Small intestine (tissue), 7 donors: ENCODE data around the gene KLRC3. TPM values are rescaled to one million over a fixed set of nuclear protein-coding genes. Genes with fewer than 3 reads are reported as not detected.
A peak's percentile ranks its signal among the peaks of the same experiment; 100 is the strongest.
"Not testable (repeated sequence)": the region's sequence is repeated elsewhere in the genome, so short reads cannot be mapped to it uniquely, and the experiment has no call there.

ENCODE experiments used
- DNase-seq, 2 donors: peaks; one replicate each; pipeline versions ENCODE4 v3.0.0 to v3.0.0-alpha.2; 2013
- FAIRE-seq: peaks from 2 replicates; lab custom pipeline; 2012; peaks lifted over from hg19 to GRCh38; lab: Jason Lieb, UNC
- H3K27ac ChIP-seq, 3 donors: one replicate each; pipeline ENCODE4 v1.5.1; 2013; ENCODE audit warnings: low read length in 2 of 3, mild to moderate bottlenecking in 2 of 3, control low read depth in 1 of 3, inconsistent platforms in 1 of 3, low read depth in 1 of 3, moderate library complexity in 1 of 3
- H3K27me3 ChIP-seq, 3 donors: one replicate each; pipeline ENCODE4 v1.6.1; 2013; ENCODE audit warnings: low read length in 3 of 3, inconsistent platforms in 1 of 3; ENCODE audit not compliant: control insufficient read depth in 3 of 3, insufficient read depth in 3 of 3
- H3K36me3 ChIP-seq, 3 donors: one replicate each; pipeline ENCODE4 v1.6.1; 2013; ENCODE audit warnings: low read length in 3 of 3, inconsistent platforms in 1 of 3, low read depth in 1 of 3, mild to moderate bottlenecking in 1 of 3, moderate library complexity in 1 of 3; ENCODE audit not compliant: control insufficient read depth in 3 of 3, insufficient read depth in 2 of 3
- H3K4me1 ChIP-seq, 3 donors: one replicate each; pipeline ENCODE4 v1.6.1; 2013; ENCODE audit warnings: low read length in 2 of 3, inconsistent platforms in 1 of 3, low read depth in 1 of 3, mild to moderate bottlenecking in 1 of 3, moderate library complexity in 1 of 3; ENCODE audit not compliant: control insufficient read depth in 3 of 3, insufficient read depth in 2 of 3
- H3K4me3 ChIP-seq, 3 donors: one replicate each; pipeline ENCODE4 v1.5.1; 2013; ENCODE audit warnings: low read length in 3 of 3, control low read depth in 1 of 3, inconsistent platforms in 1 of 3, low read depth in 1 of 3, mild to moderate bottlenecking in 1 of 3, moderate library complexity in 1 of 3
- H3K9me3 ChIP-seq, 2 donors: one replicate each; pipeline ENCODE4 v1.6.1; 2013; ENCODE audit warnings: low read depth in 1 of 2, low read length in 1 of 2; ENCODE audit not compliant: control insufficient read depth in 2 of 2, insufficient read depth in 1 of 2
- WGBS, 3 donors: extraction: QIAGEN DNeasy Blood & Tissue Kit; methylation state at CpG; one replicate each; pipeline ENCODE4 v1.1.7; 2013; 5-methylcytosine and 5-hydroxymethylcytosine counted together
- polyA plus RNA-seq, 4 donors: library from polyadenylated mRNA; stranded (reverse) in 3 of 4; unstranded in 1 of 4; fragments of 200-250 nt in 3 of 4; fragments of 120-200 nt in 1 of 4; gene quantifications; one replicate each; pipeline versions ENCODE4 v1.2.1 to v1.2.3, GENCODE V29; 2013
- donor health status: healthy with polysubstance abuse.
- donor health status: control.
- donor health status: control.
- donor health status: Bipolar disorder and iron deficiency.
- donor health status: healthy.

The KLRC3 gene
- polyA plus RNA-seq, 4 donors: 0.37 to 0.46 TPM; not detected in 2

DNA sequence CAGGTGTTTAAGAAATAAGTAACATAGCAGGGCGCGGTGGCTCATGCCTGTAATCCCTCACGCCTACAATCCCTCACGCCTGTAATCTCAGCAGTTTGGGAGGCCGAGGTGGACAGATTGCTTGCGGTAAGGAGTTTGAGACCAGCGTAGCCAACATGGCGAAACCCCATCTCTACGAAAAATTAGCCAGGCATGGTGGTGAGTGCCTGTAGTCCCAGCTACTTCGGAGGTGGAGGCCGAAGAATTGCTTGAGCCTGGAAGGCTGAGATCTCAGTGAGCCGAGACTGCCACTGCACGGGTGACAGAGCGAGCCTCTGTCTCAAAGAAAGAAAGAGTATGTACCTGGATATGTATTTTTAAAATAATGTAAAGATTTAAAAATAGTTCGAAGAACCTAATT, 24.2 kb downstream of the KLRC3 start:
- not testable (repeated sequence) for FAIRE-seq, H3K4me3 ChIP-seq, H3K36me3 ChIP-seq, DNase-seq, H3K4me1 ChIP-seq, H3K27me3 ChIP-seq, H3K9me3 ChIP-seq
- 73 to 87% (median 81%) methylated on average over 15 of the region's 15 CpGs for WGBS, 3 donors
- H3K27ac ChIP-seq: peak overlapping the region in 2 of 3 donors; percentile 36 to 63

DNA sequence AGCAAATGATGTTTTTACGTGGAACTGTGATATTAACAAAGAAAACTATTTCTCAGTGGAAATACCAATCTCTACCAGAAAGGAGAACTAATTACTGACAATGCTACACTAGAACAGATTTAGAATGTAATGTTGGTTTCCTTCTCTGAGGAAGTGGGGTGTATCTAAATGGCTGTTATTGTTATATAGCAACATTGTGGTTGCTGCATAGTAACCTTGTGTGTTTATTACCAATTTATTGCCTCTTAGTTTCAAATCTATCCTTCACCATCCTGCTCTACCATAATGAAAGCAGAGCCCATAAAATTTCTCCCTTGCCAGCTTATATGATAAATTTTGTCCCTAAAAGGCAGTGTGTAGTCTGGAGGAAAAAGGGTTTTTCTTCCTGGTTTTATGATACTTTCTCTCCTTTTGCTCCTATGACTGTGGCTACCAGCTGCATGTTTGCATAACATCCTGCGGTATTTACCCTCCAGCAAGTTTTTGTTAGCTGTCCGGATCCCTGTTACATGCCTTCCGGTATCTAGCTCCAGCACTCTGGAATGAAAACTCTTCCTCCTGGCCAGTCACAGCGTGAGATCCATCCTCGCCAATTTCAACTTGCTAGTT, 24.9 kb downstream of the KLRC3 start:
- FAIRE-seq: no peak
- Histone ChIP-seq H3K4me3 (no peak overlapping the region), H3K27ac (peak overlapping the region; percentile 36 to 70 (median 48)), H3K4me1 (peaks cover 0 to 4% (median 0%) of the 10 kb centered on the region in 3 donors), H3K36me3 (no peaks in the 10 kb centered on the region), H3K9me3 (no peaks in the 10 kb centered on the region), H3K27me3 (no peaks in the 10 kb centered on the region)
- WGBS, 3 donors: 22 to 25% (median 24%) methylated on average over 6 of the region's 6 CpGs
- peak; percentile 41 to 71 for DNase-seq

DNA sequence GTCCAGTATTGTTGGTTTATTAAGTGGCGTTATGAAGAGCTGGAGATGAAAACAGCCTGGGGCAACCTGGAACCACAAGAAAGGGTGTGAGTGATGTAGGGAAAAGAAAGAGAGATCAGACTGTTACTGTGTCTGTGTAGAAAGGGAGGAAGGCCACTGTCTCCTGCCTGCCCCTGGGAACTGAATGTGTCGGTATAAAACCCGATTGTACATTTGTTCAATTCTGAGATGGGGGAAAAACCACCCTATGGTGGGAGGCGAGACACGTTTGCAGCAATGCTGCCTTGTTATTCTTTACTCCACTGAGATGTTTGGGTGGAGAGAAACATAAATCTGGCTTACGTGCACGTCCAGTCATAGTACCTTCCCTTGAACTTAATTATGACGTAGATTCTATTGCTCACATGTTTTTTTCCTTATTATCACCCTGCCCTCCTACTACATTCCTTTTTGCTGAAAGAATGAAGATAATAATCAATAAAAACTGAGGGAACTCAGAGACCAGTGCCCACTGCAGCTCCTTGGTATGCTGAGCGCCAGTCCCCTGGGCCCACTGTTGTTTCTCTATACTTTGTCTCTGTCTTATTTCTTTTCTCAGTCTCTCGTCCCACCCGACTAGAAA, 25.8 kb downstream of the KLRC3 start:
- H3K4me1 ChIP-seq, FAIRE-seq, H3K4me3 ChIP-seq, H3K9me3 ChIP-seq, H3K36me3 ChIP-seq, H3K27me3 ChIP-seq, DNase-seq: not testable (repeated sequence)
- peak overlapping the region; percentile 20 to 70 (median 36) for H3K27ac ChIP-seq
- WGBS, 3 donors: 74 to 87% (median 79%) methylated on average over 11 of the region's 11 CpGs

DNA sequence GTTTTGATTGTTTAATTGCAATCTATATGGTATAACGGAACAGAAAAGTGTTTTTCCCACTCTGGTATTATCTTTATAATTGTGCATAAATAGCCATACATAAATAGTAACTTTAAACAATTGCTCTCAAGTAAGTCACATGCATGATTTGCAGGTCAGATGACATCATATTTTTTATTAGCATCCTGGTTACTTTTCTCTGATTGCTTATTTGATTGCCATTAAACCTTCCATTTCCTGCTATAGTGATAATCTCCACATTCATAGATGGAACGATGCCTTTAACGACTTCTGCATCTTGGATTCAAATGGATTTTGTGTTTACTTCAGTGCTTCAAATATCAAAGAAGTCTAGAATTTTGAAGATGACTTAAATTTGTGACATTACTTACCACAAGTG, 27.1 kb downstream of the KLRC3 start:
- DNase-seq: no peak
- no peaks in the 10 kb centered on the region for H3K9me3 ChIP-seq
- peaks cover 0 to 4% (median 0%) of the 10 kb centered on the region in 3 donors for H3K4me1 ChIP-seq
- H3K4me3 ChIP-seq: no peak overlapping the region
- 47 to 59% (median 50%) methylated on average over 3 of the region's 3 CpGs for WGBS, 3 donors
- no peaks in the 10 kb centered on the region for H3K36me3 ChIP-seq
- H3K27me3 ChIP-seq: no peaks in the 10 kb centered on the region
- FAIRE-seq: no peak
- H3K27ac ChIP-seq: no peak overlapping the region

DNA sequence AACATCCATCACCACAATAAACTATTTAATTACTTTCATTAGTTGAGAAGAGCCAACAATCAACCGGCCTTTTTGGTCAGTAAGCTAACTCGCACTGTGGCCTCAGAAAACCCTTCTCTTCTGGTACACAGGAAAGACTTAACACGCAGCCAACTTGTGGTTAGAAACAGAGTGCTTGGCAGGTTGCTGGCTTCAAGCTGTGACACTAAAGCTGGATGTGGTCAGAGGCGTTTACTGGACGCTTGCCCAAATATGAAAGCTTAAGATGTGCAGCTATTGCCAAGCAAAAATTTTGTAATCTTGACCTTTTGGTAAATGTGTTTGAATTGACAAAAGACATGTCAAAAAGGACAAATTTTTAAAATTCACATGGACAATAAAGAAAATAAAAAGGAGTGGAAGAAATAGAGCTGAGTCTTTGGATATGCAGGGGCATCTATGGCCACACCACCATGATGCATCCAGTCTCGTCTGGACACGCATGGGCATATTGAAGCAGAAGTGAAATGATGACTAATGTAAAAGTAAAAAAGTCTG, 27.9 kb downstream of the KLRC3 start:
- H3K27ac ChIP-seq: peak overlapping the region in 1 of 3 donors; percentile 60
- peak in 1 of 2 donors; percentile 19 for DNase-seq
- 52 to 81% (median 62%) methylated on average over 7 of the region's 7 CpGs for WGBS, 3 donors
- H3K27me3 ChIP-seq: no peaks in the 10 kb centered on the region
- no peak overlapping the region for H3K4me3 ChIP-seq
- peaks cover 0 to 4% (median 0%) of the 10 kb centered on the region in 3 donors for H3K4me1 ChIP-seq
- FAIRE-seq: no peak
- no peaks in the 10 kb centered on the region for H3K36me3 ChIP-seq
- no peaks in the 10 kb centered on the region for H3K9me3 ChIP-seq

DNA sequence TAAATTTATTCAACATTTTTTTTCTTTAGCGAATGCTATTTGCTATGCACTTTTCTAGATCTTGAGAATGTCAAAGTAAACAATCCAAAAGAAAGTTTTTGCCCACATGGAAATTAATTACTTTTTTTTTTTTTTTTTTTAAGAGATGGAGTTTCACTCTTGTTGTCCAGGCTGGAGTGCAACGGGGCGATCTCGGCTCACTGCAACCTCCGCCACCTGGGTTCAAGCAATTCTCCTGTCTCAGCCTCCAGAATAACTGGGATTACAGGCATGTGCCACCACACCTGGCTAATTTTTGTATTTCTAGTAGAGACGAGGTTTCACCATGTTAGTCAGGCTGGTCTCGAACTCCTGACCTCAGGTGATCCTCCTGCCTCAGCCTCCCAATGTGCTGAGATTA, 29.4 kb downstream of the KLRC3 start:
- DNase-seq, H3K4me1 ChIP-seq, H3K9me3 ChIP-seq, H3K4me3 ChIP-seq, H3K27me3 ChIP-seq, H3K36me3 ChIP-seq, H3K27ac ChIP-seq, FAIRE-seq: not testable (repeated sequence)
- 92 to 94% (median 94%) methylated on average over 7 of the region's 7 CpGs for WGBS, 3 donors

DNA sequence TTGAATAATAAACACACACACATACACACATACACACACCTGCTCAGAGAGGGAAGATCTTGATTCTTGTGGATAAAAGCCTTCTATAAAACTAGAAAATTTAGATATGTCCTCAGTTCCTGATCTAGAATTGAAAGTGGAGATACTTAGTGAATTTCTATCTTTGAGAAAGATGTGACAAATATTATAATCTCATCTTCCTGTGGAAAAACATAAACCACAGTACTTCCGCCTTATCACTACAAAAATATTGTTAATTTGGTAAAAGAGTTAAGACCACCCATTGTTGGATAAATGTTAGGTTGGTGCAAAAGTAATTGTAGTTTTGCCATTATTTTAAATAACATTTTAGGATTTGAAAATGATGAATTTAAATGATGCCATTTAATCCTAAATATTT, 30.5 kb downstream of the KLRC3 start, which contains the start of gene KLRK1:
Gene KLRK1, minus strand, starts transcription at position 138 of the 400 bp plus-strand sequence. CDS start 1,231 bp downstream, outside the sequence.
- Histone ChIP-seq H3K4me3 (peak within 1 kb of the TSS in 1 of 3 donors; percentile 15), H3K27ac (no peak within 1 kb of the TSS), H3K4me1 (peaks cover 0 to under 1% (median 0%) of the 10 kb centered on the region in 3 donors), H3K36me3 (no peaks in the 10 kb centered on the region), H3K27me3 (no peaks in the 10 kb centered on the region), H3K9me3 (no peaks in the 10 kb centered on the region)
- DNase-seq (no peak), FAIRE-seq (no peak)
- 74 to 88% (median 81%) methylated on average over 1 of the region's 1 CpG for WGBS, 3 donors

DNA sequence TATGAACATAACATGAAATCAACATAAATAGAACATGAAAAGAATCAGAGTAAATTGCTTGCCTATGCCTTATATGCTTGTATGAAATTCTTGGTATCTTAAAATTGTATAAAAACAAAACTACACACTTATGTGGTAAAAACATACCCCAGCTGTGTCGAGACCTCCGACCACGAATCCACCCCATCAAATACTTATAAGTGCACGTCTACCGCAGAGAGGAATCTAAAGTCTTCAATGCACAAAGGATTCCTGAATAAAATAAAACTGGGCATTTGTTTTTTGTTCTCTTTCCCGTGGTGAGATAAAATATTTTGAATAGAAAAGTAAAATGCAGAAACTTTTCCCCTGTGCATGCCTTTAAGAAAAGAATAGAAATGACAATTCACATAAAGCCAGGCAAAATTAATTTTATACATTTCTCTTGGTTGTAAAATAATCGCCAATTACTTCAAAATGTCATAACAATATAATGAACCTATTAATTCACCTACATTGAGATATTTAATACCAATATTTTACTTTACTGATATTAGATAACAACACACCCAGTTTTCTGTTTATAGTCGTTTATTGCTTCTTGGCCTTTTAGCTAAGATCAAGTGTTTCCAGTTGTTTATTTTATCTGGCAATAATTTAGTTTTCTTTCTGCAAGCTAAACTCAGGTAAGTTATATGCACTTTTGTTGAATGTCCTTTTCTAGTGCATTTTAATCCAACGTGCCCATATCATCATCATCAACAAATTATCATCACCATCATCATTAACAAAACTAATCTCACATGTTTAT, 31.6 kb downstream of the KLRC3 start:
- Histone ChIP-seq H3K4me1 (no peaks in the 10 kb centered on the region), H3K4me3 (peak overlapping the region in 1 of 3 donors; percentile 15), H3K36me3 (no peaks in the 10 kb centered on the region), H3K27ac (peak overlapping the region in 1 of 3 donors; percentile 24), H3K9me3 (no peaks in the 10 kb centered on the region), H3K27me3 (no peaks in the 10 kb centered on the region)
- FAIRE-seq (no peak), DNase-seq (no peak)
- WGBS, 3 donors: 60 to 73% (median 67%) methylated on average over 9 of the region's 9 CpGs
